CD14-positive monocyte (primary cell): ENCODE results near the gene CALB2. TPM values are rescaled to one million over a fixed set of nuclear protein-coding genes. Genes with fewer than 3 reads are reported as not detected.

Experiments
- DNase-seq, 3 donors: peaks; one replicate each; pipeline ENCODE4 v3.0.0-alpha.2; 2011 to 2022
- H2AFZ ChIP-seq: 2 replicates; pipeline ENCODE4 v1.6.0; 2012; ENCODE audit warnings: mild to moderate bottlenecking, low read depth, low read length, inconsistent platforms; ENCODE audit not compliant: insufficient read depth, poor library complexity, severe bottlenecking
- H3K27ac ChIP-seq, 2 donors: 1 replicate in 1 of 2; 2 replicates in 1 of 2; pipeline ENCODE4 v1.5.1; 2012 to 2013; ENCODE audit warnings: low read length in 2 of 2, control low read depth in 1 of 2, inconsistent platforms in 1 of 2, low read depth in 1 of 2, mild to moderate bottlenecking in 1 of 2
- H3K27me3 ChIP-seq, 2 donors: one replicate each; pipeline versions ENCODE4 v1.6.0 to v1.6.1; 2011 to 2013; ENCODE audit warnings: low read length in 2 of 2; ENCODE audit not compliant: control insufficient read depth in 2 of 2, insufficient read depth in 2 of 2
- H3K36me3 ChIP-seq, 2 donors: replicated peaks in 1 of 2; 1 replicate in 1 of 2; 2 replicates in 1 of 2; pipeline versions ENCODE4 v1.5.1 to v1.6.1; 2012 to 2013; ENCODE audit warnings: low read length in 2 of 2, control low read depth in 1 of 2, inconsistent platforms in 1 of 2, mild to moderate bottlenecking in 1 of 2; ENCODE audit not compliant: insufficient read depth in 2 of 2, control insufficient read depth in 1 of 2
- H3K4me1 ChIP-seq, 2 donors: 1 replicate in 1 of 2; 2 replicates in 1 of 2; pipeline versions ENCODE4 v1.5.1 to v1.6.1; 2012 to 2013; ENCODE audit warnings: low read length in 2 of 2, control low read depth in 1 of 2, inconsistent platforms in 1 of 2, mild to moderate bottlenecking in 1 of 2, moderate library complexity in 1 of 2; ENCODE audit not compliant: insufficient read depth in 2 of 2, control insufficient read depth in 1 of 2
- H3K4me2 ChIP-seq: replicated peaks from 2 replicates; pipeline ENCODE3; 2012; ENCODE audit warnings: low read length, moderate library complexity, mild to moderate bottlenecking; ENCODE audit not compliant: poor library complexity, severe bottlenecking; ENCODE audit errors: extremely low read depth
- H3K4me3 ChIP-seq, 3 experiments: fragments of 200-600 bp in 1 of 3; sonication (generic) in 1 of 3; replicated peaks in 1 of 3; 1 replicate in 2 of 3; 2 replicates in 1 of 3; pipeline ENCODE4 v1.5.1; 2011 to 2013; ENCODE audit warnings: low read length in 3 of 3, mild to moderate bottlenecking in 3 of 3, control low read depth in 2 of 3, low read depth in 2 of 3, inconsistent platforms in 1 of 3, moderate library complexity in 1 of 3
- H3K79me2 ChIP-seq: 2 replicates; pipeline ENCODE4 v1.6.0; 2012; ENCODE audit warnings: mild to moderate bottlenecking, control low read depth, inconsistent platforms, low read length, moderate library complexity; ENCODE audit not compliant: insufficient read depth
- H3K9ac ChIP-seq: 2 replicates; pipeline ENCODE4 v1.6.0; 2017; ENCODE audit warnings: low read length, mild to moderate bottlenecking; ENCODE audit not compliant: insufficient read depth, poor library complexity, severe bottlenecking
- H3K9me3 ChIP-seq, 2 donors: replicated peaks in 1 of 2; 1 replicate in 1 of 2; 2 replicates in 1 of 2; pipeline versions ENCODE4 v1.5.1 to v1.6.1; 2012 to 2013; ENCODE audit warnings: low read length in 2 of 2, control low read depth in 1 of 2; ENCODE audit not compliant: control insufficient read depth in 1 of 2, insufficient read depth in 1 of 2
- H4K20me1 ChIP-seq: 2 replicates; pipeline ENCODE4 v1.6.0; 2012; ENCODE audit warnings: mild to moderate bottlenecking, low read length, control low read depth, moderate library complexity; ENCODE audit not compliant: insufficient read depth
- H3K27ac Mint-ChIP-seq, 7 donors: one replicate each; pipeline ENCODE4 v1.8.0; 2020; ENCODE audit warnings: mild to moderate bottlenecking in 7 of 7, mixed read lengths in 7 of 7, moderate library complexity in 6 of 7, inconsistent platforms in 2 of 7
- H3K27me3 Mint-ChIP-seq, 3 donors: one replicate each; pipeline ENCODE4 v1.8.0; 2021 to 2022; ENCODE audit warnings: low read depth in 3 of 3, mild to moderate bottlenecking in 3 of 3, mixed read lengths in 3 of 3, moderate library complexity in 3 of 3, inconsistent platforms in 1 of 3
- H3K36me3 Mint-ChIP-seq, 2 donors: one replicate each; pipeline ENCODE4 v1.8.0; 2020; ENCODE audit warnings: mixed read lengths in 2 of 2, inconsistent platforms in 1 of 2, mild to moderate bottlenecking in 1 of 2
- H3K4me1 Mint-ChIP-seq: one replicate; pipeline ENCODE4 v1.8.0; 2020; ENCODE audit warnings: mild to moderate bottlenecking, mixed read lengths
- H3K4me3 Mint-ChIP-seq, 2 donors: one replicate each; pipeline ENCODE4 v1.8.0; 2020; ENCODE audit warnings: mild to moderate bottlenecking in 2 of 2, mixed read lengths in 2 of 2, moderate library complexity in 1 of 2
- H3K9me3 Mint-ChIP-seq, 7 donors: one replicate each; pipeline ENCODE4 v1.8.0; 2020 to 2022; ENCODE audit warnings: mixed read lengths in 7 of 7, mild to moderate bottlenecking in 6 of 7, moderate library complexity in 6 of 7, inconsistent platforms in 2 of 7
- WGBS: methylation state at CpG from one replicate; pipeline ENCODE4 v1.1.5; 2013; ENCODE audit warnings: missing lambda C conversion rate; ENCODE audit not compliant: insufficient coverage; 5-methylcytosine and 5-hydroxymethylcytosine counted together
- intact Hi-C, 2 donors: fragments of 100-400 bp; cut with micrococcal nuclease; formaldehyde crosslinking; loops; one replicate each; pipeline versions ENCODE4 v1.15.0 to v1.15.1; 2023
- polyA plus RNA-seq, 3 donors: library from polyadenylated mRNA; depleted of rRNA in 1 of 3; unstranded in 2 of 3; stranded (reverse) in 1 of 3; fragments of 300-500 nt in 2 of 3; fragments of >200 nt in 1 of 3; fragmentation: Illumina TruSeq in 2 of 3; gene quantifications; 1 replicate in 2 of 3; 2 replicates in 1 of 3; pipeline ENCODE4 v1.2.3, GENCODE V29; 2012 to 2021
- TF ChIP-seq, protein P1 (sequence below): fragments of 200-600 bp; IDR thresholded peaks from one replicate; pipeline ENCODE4 v1.8.0; 2022; ENCODE audit warnings: antibody characterized with exemption, mild to moderate bottlenecking

The CALB2 gene
- polyA plus RNA-seq, 3 donors, result not detected

DNA sequence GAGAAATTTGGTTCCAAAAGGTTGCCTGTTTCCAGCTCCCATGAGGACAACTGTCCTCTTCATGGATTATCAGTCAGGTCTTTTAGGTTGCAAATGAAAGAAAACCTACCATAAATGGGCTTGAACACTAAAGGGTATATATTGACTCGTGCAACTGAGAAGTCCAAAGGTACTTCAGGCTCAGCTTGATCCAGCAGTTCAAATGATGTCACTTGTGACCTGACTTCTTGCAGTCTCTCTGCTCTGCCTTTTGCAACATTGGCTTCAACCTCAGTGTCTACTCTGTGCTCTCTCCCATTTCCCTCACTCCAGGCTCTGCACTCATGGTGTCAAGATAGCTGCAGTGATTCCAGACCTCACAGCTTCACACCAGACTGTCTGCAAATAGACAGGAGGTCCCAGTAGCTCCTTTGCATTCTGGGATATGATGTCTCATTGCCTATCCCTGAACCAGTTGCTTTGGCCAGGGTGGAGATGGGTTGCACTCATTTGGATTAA is 5.5 kb upstream of the CALB2 start:
- Histone ChIP-seq H4K20me1 (no peaks in the 10 kb centered on the region), H3K4me3 (no peak overlapping the region), H3K36me3 (no peaks in the 10 kb centered on the region), H2AFZ (no peak overlapping the region), H3K9me3 (no peaks in the 10 kb centered on the region), H3K79me2 (no peaks in the 10 kb centered on the region), H3K27me3 (peaks cover 0 to 5% of the 10 kb centered on the region in 2 donors), H3K9ac (no peak overlapping the region), H3K4me2 (no peak overlapping the region), H3K27ac (no peak overlapping the region), H3K4me1 (no peaks in the 10 kb centered on the region)
- TF ChIP-seq, protein P1, sequence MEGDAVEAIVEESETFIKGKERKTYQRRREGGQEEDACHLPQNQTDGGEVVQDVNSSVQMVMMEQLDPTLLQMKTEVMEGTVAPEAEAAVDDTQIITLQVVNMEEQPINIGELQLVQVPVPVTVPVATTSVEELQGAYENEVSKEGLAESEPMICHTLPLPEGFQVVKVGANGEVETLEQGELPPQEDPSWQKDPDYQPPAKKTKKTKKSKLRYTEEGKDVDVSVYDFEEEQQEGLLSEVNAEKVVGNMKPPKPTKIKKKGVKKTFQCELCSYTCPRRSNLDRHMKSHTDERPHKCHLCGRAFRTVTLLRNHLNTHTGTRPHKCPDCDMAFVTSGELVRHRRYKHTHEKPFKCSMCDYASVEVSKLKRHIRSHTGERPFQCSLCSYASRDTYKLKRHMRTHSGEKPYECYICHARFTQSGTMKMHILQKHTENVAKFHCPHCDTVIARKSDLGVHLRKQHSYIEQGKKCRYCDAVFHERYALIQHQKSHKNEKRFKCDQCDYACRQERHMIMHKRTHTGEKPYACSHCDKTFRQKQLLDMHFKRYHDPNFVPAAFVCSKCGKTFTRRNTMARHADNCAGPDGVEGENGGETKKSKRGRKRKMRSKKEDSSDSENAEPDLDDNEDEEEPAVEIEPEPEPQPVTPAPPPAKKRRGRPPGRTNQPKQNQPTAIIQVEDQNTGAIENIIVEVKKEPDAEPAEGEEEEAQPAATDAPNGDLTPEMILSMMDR, result no peak
- Mint-ChIP-seq H3K27me3 (peaks cover 5 to 12% (median 12%) of the 10 kb centered on the region in 3 donors), H3K9me3 (no peaks in the 10 kb centered on the region), H3K36me3 (no peaks in the 10 kb centered on the region), H3K4me1 (no peaks in the 10 kb centered on the region), H3K4me3 (no peak overlapping the region), H3K27ac (no peak overlapping the region)
- WGBS, result 100% methylated on average over 1 of the region's 1 CpG
- intact Hi-C loops, result no loop called here
- DNase-seq, result no peak

DNA sequence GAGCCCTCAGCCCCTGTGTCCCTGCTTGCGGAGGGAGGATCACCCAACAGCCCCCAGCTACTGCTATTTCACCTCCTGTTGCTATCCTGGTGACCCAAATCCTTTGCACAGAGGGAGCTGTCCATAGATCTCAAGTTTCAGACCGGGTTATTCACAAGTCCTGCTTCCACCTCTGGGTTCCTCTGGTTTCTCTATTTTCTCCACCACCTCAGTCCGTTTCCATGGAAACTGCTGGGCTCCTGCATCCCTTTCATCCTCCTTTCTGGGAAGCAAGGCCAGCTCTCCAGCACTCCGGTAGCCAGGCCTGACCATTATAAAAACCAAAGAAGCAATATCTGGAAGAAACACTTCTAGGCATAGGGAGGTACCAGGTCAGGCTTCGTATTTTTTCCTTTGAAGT is 4.8 kb upstream of the CALB2 start:
- DNase-seq, result no peak

More for the DNA sequence above, 4.8 kb upstream of the CALB2 start:
- Mint-ChIP-seq H3K36me3 (no peaks in the 10 kb centered on the region), H3K9me3 (no peaks in the 10 kb centered on the region), H3K27me3 (peaks cover 8 to 16% (median 15%) of the 10 kb centered on the region in 3 donors), H3K4me1 (peaks cover 3% of the 10 kb centered on the region), H3K4me3 (no peak overlapping the region), H3K27ac (no peak overlapping the region)
- H3K27ac ChIP-seq, result no peak overlapping the region
- H3K4me2 ChIP-seq, result no peak overlapping the region
- WGBS, result 68% methylated on average over 4 of the region's 5 CpGs
- no peak overlapping the region for H3K9ac ChIP-seq
- peaks cover 2 to 6% of the 10 kb centered on the region in 2 donors for H3K4me1 ChIP-seq
- no peaks in the 10 kb centered on the region for H3K79me2 ChIP-seq
- H3K27me3 ChIP-seq, result peaks cover 0 to 10% of the 10 kb centered on the region in 2 donors
- H2AFZ ChIP-seq, result no peak overlapping the region
- intact Hi-C loops, result no loop called here
- H3K9me3 ChIP-seq, result no peaks in the 10 kb centered on the region
- TF ChIP-seq, protein P1, result no peak
- H4K20me1 ChIP-seq, result no peaks in the 10 kb centered on the region
- no peaks in the 10 kb centered on the region for H3K36me3 ChIP-seq
- no peak overlapping the region for H3K4me3 ChIP-seq
